IPS-11a (cell line): ENCODE results near the gene RIN3.
"Not testable (repeated sequence)": the region's sequence is repeated elsewhere in the genome, so short reads cannot be mapped to it uniquely, and the experiment has no call there.

Experiments
- H3K4me3 ChIP-seq: one replicate; pipeline ENCODE4 v1.5.1; 2013; ENCODE audit warnings: low read depth, low read length, control low read depth

The RIN3 gene

DNA sequence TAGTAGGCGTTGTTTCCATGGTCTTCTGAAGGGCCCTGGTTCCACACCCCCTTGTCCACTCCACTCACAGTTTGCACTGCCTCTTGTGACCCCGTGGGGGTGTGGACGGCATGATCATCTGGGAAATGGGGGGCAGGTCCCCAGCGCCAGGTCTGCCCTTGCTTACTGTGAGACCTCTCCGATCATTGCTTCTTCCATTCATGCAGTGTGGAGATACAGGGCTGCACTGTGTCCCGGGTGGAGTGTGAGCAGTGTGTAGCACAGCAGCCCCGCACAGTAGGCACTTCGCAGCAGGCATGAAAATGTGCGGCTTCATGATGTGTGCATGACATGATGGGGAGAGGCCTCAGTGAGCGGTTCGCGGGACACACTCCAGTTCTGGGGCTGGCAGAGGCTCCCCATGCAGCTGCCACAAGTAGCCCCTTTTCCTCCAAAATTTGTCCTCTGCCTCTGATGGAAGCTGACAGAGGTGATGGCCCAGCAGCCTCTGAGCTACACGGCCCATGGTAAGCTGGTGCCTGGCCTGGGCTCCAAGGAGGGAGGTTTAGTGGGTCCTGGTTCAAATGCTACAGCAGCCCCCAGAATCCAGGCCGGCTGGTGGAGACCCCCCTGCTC, 15.0 kb downstream of the RIN3 start:
- H3K4me3 ChIP-seq: no peak overlapping the region

DNA sequence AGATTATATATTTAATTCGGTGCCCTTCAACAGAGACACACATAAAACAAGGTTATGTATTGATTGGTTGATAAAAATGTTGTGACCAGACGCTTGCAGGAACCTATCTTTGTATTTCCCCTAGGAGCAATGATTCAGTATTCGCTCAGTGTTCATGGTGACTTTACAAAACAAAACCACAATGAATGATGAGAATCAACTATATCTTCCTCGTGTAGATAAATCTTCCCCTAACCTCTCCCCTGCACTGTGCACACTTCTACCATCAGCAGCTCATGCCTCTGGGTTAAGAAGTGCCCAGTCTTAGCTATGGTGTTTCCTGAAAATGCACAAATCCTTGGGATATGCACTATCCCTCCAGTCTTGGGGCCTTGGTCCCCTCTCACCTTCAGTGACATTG, 16.3 kb downstream of the RIN3 start:
- no peak overlapping the region for H3K4me3 ChIP-seq

GRCh38 chr14:92531106-92531873, 17.7 kb downstream of the RIN3 start:
- H3K4me3 ChIP-seq: no peak overlapping the region

DNA sequence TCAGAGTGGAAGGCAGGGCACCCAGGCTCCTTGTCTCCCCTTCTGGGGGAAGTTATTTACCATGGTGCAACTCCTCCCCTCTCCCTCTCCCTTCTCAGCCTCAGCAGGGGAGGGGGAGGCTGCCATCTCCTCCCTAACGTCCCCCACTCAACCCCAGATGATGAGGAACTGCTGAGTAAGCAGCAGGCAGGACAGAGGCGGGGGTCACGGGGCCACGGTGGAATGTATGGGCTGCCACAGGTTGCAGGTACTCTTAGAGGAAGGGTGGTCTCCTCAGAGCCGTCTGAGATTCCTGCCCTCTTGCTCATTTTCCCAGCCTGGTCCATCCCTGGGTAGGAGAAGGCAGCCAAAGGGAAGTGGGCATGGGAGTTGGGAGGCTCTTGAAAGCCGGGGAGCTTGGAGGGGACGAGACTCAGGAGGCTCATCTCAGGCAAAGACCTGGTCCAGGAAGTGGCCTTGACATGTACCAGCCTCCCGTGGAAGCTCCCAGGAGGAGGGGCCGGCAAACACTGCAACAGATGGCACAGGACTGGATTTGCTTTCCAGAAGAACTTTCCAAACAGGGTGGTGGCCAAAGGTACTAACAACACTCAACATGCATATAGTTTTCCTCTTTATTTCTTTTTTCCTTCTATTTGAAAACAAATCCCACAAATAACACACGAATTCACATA, 19.0 kb downstream of the RIN3 start:
- no peak overlapping the region for H3K4me3 ChIP-seq

- H3K4me3 ChIP-seq: no peak overlapping the region
Measured at GRCh38 chr14:92534932-92535643, 21.5 kb downstream of the RIN3 start.

GRCh38 chr14:92536231-92536630, 22.6 kb downstream of the RIN3 start:
- not testable (repeated sequence) for H3K4me3 ChIP-seq

- H3K4me3 ChIP-seq: no peak overlapping the region
Measured at GRCh38 chr14:92538412-92538985, 24.9 kb downstream of the RIN3 start.

- H3K4me3 ChIP-seq: no peak overlapping the region
Measured at GRCh38 chr14:92539419-92539818, 25.8 kb downstream of the RIN3 start.

DNA sequence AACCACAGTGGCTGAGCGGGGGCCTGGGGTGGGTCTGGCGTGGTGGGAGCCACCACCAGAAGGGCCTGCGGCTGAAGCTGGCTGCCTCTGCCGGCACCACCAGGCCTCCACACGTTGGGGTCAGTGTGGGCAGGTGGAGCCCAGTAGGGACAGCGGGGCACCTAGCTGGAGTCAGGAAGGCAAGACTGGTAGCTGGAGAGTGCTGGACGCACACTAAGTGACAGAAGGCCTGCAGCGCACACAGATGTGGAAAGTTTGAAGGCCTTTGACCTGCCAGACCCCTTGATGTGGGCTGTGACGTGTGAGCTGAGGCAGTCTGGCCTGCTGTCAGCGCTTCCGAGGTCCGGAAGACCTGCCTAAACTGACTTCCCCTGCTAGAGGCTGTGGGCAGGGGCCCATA, 26.3 kb downstream of the RIN3 start:
- H3K4me3 ChIP-seq: no peak overlapping the region

GRCh38 chr14:92540472-92541048, 27.0 kb downstream of the RIN3 start:
- no peak overlapping the region for H3K4me3 ChIP-seq

DNA sequence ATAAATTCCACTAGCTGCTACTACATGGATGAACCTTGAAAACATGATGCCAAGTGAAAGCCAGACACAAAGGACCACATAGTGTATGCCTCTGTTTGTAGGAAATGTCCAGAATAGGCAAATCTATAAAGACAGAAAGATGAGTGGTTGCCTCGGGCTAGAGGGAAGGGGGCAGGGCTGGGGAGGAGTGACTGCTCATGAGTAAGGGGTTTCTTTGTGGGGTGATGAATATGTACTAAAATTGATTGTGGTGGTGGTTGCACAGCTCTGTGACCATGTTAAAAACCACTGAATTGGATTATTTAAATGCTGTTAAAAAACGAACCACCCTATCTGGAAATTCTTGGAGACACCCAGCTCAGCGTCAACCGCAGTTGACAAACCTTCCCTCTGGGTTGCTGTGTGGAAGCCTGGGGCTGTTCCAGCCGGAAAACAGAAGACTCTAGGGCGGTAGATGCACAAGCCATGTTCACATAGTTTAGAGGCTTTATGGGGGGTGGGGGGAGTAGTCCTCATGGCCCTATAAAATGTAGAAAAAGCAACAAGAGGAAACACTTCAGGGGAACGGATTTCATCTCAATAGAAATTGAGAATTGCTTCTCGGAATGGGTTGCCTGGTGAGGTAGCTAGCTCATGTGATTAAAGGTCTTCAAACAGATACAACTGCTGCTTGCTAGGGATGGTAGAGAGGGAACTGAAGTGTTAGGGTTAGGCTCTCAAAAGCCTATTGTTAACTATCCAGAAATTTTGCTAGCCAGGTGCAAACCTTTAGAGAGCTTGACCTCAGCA, 29.4 kb downstream of the RIN3 start:
- H3K4me3 ChIP-seq: no peak overlapping the region

DNA sequence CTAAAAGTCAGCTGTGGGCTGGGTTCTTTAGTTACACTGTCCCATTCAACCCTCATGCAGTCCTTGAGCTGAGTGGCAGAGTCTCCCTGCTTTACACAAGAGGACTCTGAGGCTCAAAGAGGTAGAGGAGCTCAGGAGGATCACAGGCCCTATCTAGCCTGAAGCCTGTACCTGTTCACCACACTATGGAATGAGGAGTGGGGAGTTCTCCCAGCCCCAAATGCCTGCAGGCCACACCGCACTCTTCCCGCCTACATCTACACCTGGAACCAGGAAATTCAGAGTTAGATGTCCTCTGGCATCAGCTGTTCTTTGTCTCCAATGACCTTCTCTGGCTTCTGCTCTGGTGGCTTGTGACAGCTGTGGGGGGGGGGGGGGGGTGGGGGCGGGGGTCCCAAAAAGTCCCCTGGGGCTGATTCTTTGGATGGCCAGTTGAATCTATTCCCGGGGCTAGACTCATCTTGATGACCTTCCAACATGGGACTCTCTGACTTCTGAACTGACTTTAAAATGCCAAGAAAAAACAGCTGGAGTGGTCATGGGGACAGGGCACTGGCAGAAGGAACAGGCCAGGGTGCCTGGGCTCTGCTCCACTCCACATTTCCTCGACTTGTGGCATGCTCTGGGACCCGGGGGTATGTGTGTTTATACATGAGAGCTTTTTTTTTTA, 30.6 kb downstream of the RIN3 start:
- no peak overlapping the region for H3K4me3 ChIP-seq

DNA sequence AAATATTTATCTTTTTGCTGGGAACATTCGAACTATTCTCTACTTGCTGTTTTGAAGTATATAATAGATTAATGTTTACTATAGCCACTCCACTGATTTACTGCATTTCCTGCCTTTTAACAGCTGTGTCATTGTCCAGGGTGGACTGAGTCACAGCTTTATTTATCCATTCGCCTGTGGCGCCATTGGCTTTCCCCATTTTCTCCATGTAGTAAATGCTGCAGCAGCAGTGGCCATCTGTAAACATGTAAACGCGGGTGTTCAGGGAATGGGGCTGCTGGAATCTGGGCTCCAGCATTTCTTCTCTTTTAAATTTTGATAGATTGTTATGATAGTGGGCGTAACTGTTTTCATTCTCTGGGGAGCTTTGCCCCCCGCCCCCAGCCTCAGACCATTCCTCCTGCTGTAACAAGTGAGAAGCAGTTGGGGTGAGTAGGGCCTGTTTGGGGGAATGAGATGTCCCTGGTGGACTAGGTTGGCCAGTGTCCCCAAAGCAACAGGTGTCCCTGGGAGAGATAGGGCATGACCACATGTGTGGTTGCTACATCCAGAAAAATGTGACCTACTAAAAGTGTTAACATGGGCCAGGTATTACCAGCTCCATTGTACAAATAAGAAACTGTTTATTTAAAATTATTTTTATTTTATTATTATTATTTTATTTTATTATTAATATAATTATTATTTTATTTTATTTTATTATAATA, 32.9 kb downstream of the RIN3 start:
- no peak overlapping the region for H3K4me3 ChIP-seq

DNA sequence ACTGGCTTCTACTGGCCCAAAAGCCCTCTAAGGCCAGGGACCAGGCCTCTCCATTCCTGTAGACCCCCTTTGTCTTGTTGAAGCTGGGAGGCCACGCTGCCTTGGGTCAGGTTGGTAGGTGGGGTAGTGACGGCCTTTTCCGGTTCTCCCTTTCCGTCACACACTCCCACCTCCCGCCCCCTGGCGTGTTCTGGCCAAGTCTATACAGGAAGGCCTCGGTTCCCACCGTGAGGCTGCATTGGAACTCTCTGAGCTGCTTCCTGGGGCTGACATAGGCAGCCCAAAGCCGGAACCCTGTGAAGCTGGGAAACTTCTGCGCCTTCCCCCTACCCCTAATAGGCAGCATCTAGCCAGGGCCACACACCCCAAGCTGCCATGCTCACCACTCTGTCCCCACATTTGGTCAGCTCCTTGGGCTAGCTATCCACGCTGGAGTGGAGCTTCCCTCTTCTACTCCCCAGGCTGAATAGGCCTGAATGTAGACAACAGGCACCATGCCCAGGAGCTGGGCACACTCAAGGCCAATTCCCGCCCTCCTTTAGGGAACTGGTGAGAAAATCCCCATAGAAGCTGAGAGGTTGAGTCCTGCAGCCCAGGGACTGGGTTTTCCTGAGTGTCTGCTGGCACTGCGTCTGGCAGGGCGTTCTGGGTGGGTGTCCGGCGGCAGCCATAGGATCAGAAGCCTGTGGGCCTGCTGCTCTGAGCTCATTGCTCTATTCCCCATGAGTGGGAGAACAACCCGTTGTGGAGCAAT, 35.7 kb downstream of the RIN3 start:
- no peak overlapping the region for H3K4me3 ChIP-seq

GRCh38 chr14:92549859-92550230, 36.3 kb downstream of the RIN3 start:
- no peak overlapping the region for H3K4me3 ChIP-seq

- H3K4me3 ChIP-seq: no peak overlapping the region
Measured at GRCh38 chr14:92551044-92551841, 37.7 kb downstream of the RIN3 start.

DNA sequence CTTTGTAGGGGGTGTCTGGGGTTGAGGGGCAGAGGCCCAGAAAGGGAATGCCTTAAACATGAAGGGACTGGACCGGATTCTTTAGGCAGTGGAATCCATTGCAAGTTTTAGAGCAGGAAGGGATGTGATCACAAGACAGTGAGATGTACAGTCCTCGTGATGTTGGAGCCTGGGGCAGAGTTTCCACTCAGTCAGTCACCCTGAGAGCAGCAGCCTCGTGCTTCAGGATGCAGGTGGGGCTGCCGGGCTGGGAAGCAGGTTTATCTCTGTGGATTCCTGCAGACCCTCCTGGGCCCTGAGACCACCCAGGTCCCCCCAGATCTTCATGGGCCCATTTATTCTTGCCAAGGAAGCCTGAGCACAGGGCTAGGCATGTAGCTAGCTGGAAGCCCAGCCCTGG, 38.5 kb downstream of the RIN3 start:
- H3K4me3 ChIP-seq: no peak overlapping the region
